ENCODE data around the gene SND1.

The SND1 gene

GRCh38 chr7:127658970-127659630, 7.1 kb downstream of the SND1 start:
- no peak overlapping the region for H4K91ac ChIP-seq (ENCODE audit: low read length)
- H2AFZ ChIP-seq (ENCODE audit: low read depth, low read length): no peak overlapping the region
- peaks cover 2% of the 10 kb centered on the region for H3K79me1 ChIP-seq (replicated peaks; ENCODE audit: low read length, poor library complexity, severe bottlenecking)
- H3K27ac ChIP-seq (ENCODE audit: low read length, poor library complexity, severe bottlenecking): no peak overlapping the region
- H3K4me2 ChIP-seq (ENCODE audit: low read length, poor library complexity, severe bottlenecking): no peak overlapping the region
- no peak overlapping the region for H3K9ac ChIP-seq (ENCODE audit: low read length)
- H3K4ac ChIP-seq (ENCODE audit: low read depth in 1 of 2, low read length in 2 of 2): no peak overlapping the region
- no peak for DNase-seq
- WGBS: 86% methylated on average over 1 of the region's 3 CpGs
- H3K36me3 ChIP-seq (ENCODE audit: control insufficient read depth in 1 of 2, insufficient read depth in 2 of 2, low read depth in 1 of 2, low read length in 2 of 2): peaks cover 6 to 24% of the 10 kb centered on the region in 2 experiments
- no peak overlapping the region for H3K4me3 ChIP-seq (ENCODE audit: insufficient read depth in 1 of 2, low read depth in 1 of 2, low read length in 2 of 2)
- H2AK5ac ChIP-seq (ENCODE audit: low read length, severe bottlenecking): no peak overlapping the region
- no peak overlapping the region for H2BK120ac ChIP-seq (ENCODE audit: low read depth, low read length)
- H2BK12ac ChIP-seq (ENCODE audit: low read length in 2 of 2): no peak overlapping the region
- no peak overlapping the region for H3K23ac ChIP-seq (ENCODE audit: low read length in 2 of 2)
- H3K9me3 ChIP-seq (ENCODE audit: control insufficient read depth, low read length): no peaks in the 10 kb centered on the region
- peaks cover 3% of the 10 kb centered on the region for H3K4me1 ChIP-seq (ENCODE audit: control insufficient read depth, insufficient read depth, low read depth, low read length)
- no peak overlapping the region for H2BK15ac ChIP-seq (ENCODE audit: low read depth, poor library complexity, severe bottlenecking)
- H2BK5ac ChIP-seq (ENCODE audit: low read depth, low read length, poor library complexity, severe bottlenecking): no peak overlapping the region
- H3K18ac ChIP-seq (ENCODE audit: low read depth in 1 of 2, low read length in 2 of 2): no peak overlapping the region
- no peaks in the 10 kb centered on the region for H3K27me3 ChIP-seq (ENCODE audit: control insufficient read depth in 1 of 2, insufficient read depth in 1 of 2, low read length in 2 of 2)
- no peak overlapping the region for H4K8ac ChIP-seq (ENCODE audit: low read length)
- no peak overlapping the region for H3K14ac ChIP-seq (ENCODE audit: low read length in 2 of 2)

DNA sequence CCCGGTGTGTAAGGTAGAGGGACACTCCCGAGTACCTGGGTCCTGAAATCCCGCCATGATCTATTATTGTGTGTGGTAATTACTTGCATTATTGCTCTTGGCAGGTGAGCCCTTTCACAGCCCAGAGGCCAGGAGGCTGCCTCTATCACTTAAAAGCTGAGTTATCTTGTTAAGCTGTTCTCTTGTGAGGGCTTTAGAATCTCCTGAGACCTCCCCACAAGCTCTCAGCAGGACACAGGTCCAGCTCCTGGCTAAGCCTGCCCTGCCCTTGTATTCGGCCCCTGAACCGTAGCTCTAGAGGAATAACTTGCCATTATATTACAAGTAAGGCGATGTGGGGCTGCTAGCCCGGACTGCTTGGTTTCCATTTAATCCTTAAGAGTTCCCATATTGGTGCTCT, 13.9 kb downstream of the SND1 start:
- H3K27ac ChIP-seq (ENCODE audit: low read length, poor library complexity, severe bottlenecking): no peak overlapping the region
- WGBS: 76% methylated on average over 7 of the region's 7 CpGs
- H2AK5ac ChIP-seq (ENCODE audit: low read length, severe bottlenecking): peak overlapping the region; percentile 58
- no peak overlapping the region for H2BK5ac ChIP-seq (ENCODE audit: low read depth, low read length, poor library complexity, severe bottlenecking)
- H3K18ac ChIP-seq (ENCODE audit: low read depth in 1 of 2, low read length in 2 of 2): peak overlapping the region in 1 of 2 experiments; percentile 12
- no peak for DNase-seq
- H3K27me3 ChIP-seq (ENCODE audit: control insufficient read depth in 1 of 2, insufficient read depth in 1 of 2, low read length in 2 of 2): no peaks in the 10 kb centered on the region
- no peak overlapping the region for H2BK15ac ChIP-seq (ENCODE audit: low read depth, poor library complexity, severe bottlenecking)
- H3K4me3 ChIP-seq (ENCODE audit: insufficient read depth in 1 of 2, low read depth in 1 of 2, low read length in 2 of 2): no peak overlapping the region
- H3K4me1 ChIP-seq (ENCODE audit: control insufficient read depth, insufficient read depth, low read depth, low read length): peaks cover 13% of the 10 kb centered on the region
- H2AFZ ChIP-seq (ENCODE audit: low read depth, low read length): no peak overlapping the region
- H3K4ac ChIP-seq (ENCODE audit: low read depth in 1 of 2, low read length in 2 of 2): peak overlapping the region in 1 of 2 experiments; percentile 49
- H4K8ac ChIP-seq (ENCODE audit: low read length): no peak overlapping the region
- peaks cover 5 to 11% of the 10 kb centered on the region in 2 experiments for H3K36me3 ChIP-seq (ENCODE audit: control insufficient read depth in 1 of 2, insufficient read depth in 2 of 2, low read depth in 1 of 2, low read length in 2 of 2)
- no peak overlapping the region for H2BK12ac ChIP-seq (ENCODE audit: low read length in 2 of 2)
- H3K4me2 ChIP-seq (ENCODE audit: low read length, poor library complexity, severe bottlenecking): no peak overlapping the region
- H3K79me1 ChIP-seq (replicated peaks; ENCODE audit: low read length, poor library complexity, severe bottlenecking): peaks cover 2% of the 10 kb centered on the region
- no peaks in the 10 kb centered on the region for H3K9me3 ChIP-seq (ENCODE audit: control insufficient read depth, low read length)
- peak overlapping the region; percentile 59 for H3K9ac ChIP-seq (ENCODE audit: low read length)
- no peak overlapping the region for H4K91ac ChIP-seq (ENCODE audit: low read length)
- no peak overlapping the region for H3K23ac ChIP-seq (ENCODE audit: low read length in 2 of 2)
- H3K14ac ChIP-seq (ENCODE audit: low read length in 2 of 2): no peak overlapping the region
- no peak overlapping the region for H2BK120ac ChIP-seq (ENCODE audit: low read depth, low read length)

DNA sequence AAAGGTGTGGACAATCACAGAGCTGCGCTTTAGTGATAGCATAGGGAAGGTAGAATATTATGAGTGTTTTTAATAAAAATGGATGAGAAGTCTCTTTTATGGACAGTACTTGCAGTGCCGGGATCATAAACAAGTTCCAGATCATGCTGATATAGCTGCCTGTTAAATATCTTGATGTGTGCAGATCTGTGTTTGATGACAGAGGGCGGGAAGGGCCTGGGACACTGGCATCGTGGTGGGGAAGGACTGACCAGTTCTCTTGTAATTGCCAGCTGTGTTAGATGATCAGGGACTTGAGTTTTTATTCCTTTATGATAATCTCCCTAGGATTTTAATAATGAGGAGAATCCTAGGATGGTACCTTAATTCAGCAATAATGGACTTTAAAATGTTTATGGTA, 14.6 kb downstream of the SND1 start:
- no peak overlapping the region for H3K23ac ChIP-seq (ENCODE audit: low read length in 2 of 2)
- H3K9me3 ChIP-seq (ENCODE audit: control insufficient read depth, low read length): no peaks in the 10 kb centered on the region
- H3K4me1 ChIP-seq (ENCODE audit: control insufficient read depth, insufficient read depth, low read depth, low read length): peaks cover 13% of the 10 kb centered on the region
- H3K14ac ChIP-seq (ENCODE audit: low read length in 2 of 2): no peak overlapping the region
- no peaks in the 10 kb centered on the region for H3K27me3 ChIP-seq (ENCODE audit: control insufficient read depth in 1 of 2, insufficient read depth in 1 of 2, low read length in 2 of 2)
- H3K36me3 ChIP-seq (ENCODE audit: control insufficient read depth in 1 of 2, insufficient read depth in 2 of 2, low read depth in 1 of 2, low read length in 2 of 2): peaks cover 5% of the 10 kb centered on the region in 2 experiments
- H3K4ac ChIP-seq (ENCODE audit: low read depth in 1 of 2, low read length in 2 of 2): no peak overlapping the region
- no peak overlapping the region for H2AFZ ChIP-seq (ENCODE audit: low read depth, low read length)
- 42% methylated on average over 4 of the region's 4 CpGs for WGBS
- H3K4me3 ChIP-seq (ENCODE audit: insufficient read depth in 1 of 2, low read depth in 1 of 2, low read length in 2 of 2): peak overlapping the region in 1 of 2 experiments; percentile 16
- no peak overlapping the region for H2BK120ac ChIP-seq (ENCODE audit: low read depth, low read length)
- DNase-seq: no peak
- H3K4me2 ChIP-seq (ENCODE audit: low read length, poor library complexity, severe bottlenecking): no peak overlapping the region
- no peak overlapping the region for H2BK12ac ChIP-seq (ENCODE audit: low read length in 2 of 2)
- peak overlapping the region; percentile 59 for H3K9ac ChIP-seq (ENCODE audit: low read length)
- H2BK15ac ChIP-seq (ENCODE audit: low read depth, poor library complexity, severe bottlenecking): no peak overlapping the region
- H3K79me1 ChIP-seq (replicated peaks; ENCODE audit: low read length, poor library complexity, severe bottlenecking): peaks cover 3% of the 10 kb centered on the region
- no peak overlapping the region for H3K18ac ChIP-seq (ENCODE audit: low read depth in 1 of 2, low read length in 2 of 2)
- H4K8ac ChIP-seq (ENCODE audit: low read length): no peak overlapping the region
- H4K91ac ChIP-seq (ENCODE audit: low read length): no peak overlapping the region
- no peak overlapping the region for H2BK5ac ChIP-seq (ENCODE audit: low read depth, low read length, poor library complexity, severe bottlenecking)
- H2AK5ac ChIP-seq (ENCODE audit: low read length, severe bottlenecking): no peak overlapping the region
- H3K27ac ChIP-seq (ENCODE audit: low read length, poor library complexity, severe bottlenecking): peak overlapping the region; percentile 48

GRCh38 chr7:127667017-127667670, 15.2 kb downstream of the SND1 start:
- H3K4me3 ChIP-seq (ENCODE audit: insufficient read depth in 1 of 2, low read depth in 1 of 2, low read length in 2 of 2): peak overlapping the region in 1 of 2 experiments; percentile 16
- H4K8ac ChIP-seq (ENCODE audit: low read length): peak overlapping the region; percentile 60
- peaks cover 3% of the 10 kb centered on the region for H3K79me1 ChIP-seq (replicated peaks; ENCODE audit: low read length, poor library complexity, severe bottlenecking)
- no peak overlapping the region for H2BK15ac ChIP-seq (ENCODE audit: low read depth, poor library complexity, severe bottlenecking)
- peaks cover 13% of the 10 kb centered on the region for H3K4me1 ChIP-seq (ENCODE audit: control insufficient read depth, insufficient read depth, low read depth, low read length)
- no peak overlapping the region for H3K18ac ChIP-seq (ENCODE audit: low read depth in 1 of 2, low read length in 2 of 2)
- H3K36me3 ChIP-seq (ENCODE audit: control insufficient read depth in 1 of 2, insufficient read depth in 2 of 2, low read depth in 1 of 2, low read length in 2 of 2): peaks cover 4 to 5% of the 10 kb centered on the region in 2 experiments
- H2BK5ac ChIP-seq (ENCODE audit: low read depth, low read length, poor library complexity, severe bottlenecking): no peak overlapping the region
- no peak overlapping the region for H3K4me2 ChIP-seq (ENCODE audit: low read length, poor library complexity, severe bottlenecking)
- H2AFZ ChIP-seq (ENCODE audit: low read depth, low read length): no peak overlapping the region
- H4K91ac ChIP-seq (ENCODE audit: low read length): no peak overlapping the region
- H2BK12ac ChIP-seq (ENCODE audit: low read length in 2 of 2): no peak overlapping the region
- peak overlapping the region; percentile 59 for H3K9ac ChIP-seq (ENCODE audit: low read length)
- H3K4ac ChIP-seq (ENCODE audit: low read depth in 1 of 2, low read length in 2 of 2): no peak overlapping the region
- peak; percentile 68 for DNase-seq
- no peaks in the 10 kb centered on the region for H3K9me3 ChIP-seq (ENCODE audit: control insufficient read depth, low read length)
- 43% methylated on average over 2 of the region's 3 CpGs for WGBS
- no peak overlapping the region for H3K23ac ChIP-seq (ENCODE audit: low read length in 2 of 2)
- no peak overlapping the region for H2BK120ac ChIP-seq (ENCODE audit: low read depth, low read length)
- H3K14ac ChIP-seq (ENCODE audit: low read length in 2 of 2): no peak overlapping the region
- peak overlapping the region; percentile 31 for H3K27ac ChIP-seq (ENCODE audit: low read length, poor library complexity, severe bottlenecking)
- H3K27me3 ChIP-seq (ENCODE audit: control insufficient read depth in 1 of 2, insufficient read depth in 1 of 2, low read length in 2 of 2): no peaks in the 10 kb centered on the region
- H2AK5ac ChIP-seq (ENCODE audit: low read length, severe bottlenecking): peak overlapping the region; percentile 26
